GM12878 (cell line): ENCODE results near the gene KCNA5. TPM values are rescaled to one million over a fixed set of nuclear protein-coding genes. Genes with fewer than 3 reads are reported as not detected.
A peak's percentile ranks its signal among the peaks of the same experiment; 100 is the strongest.

Experiments used
- ATAC-seq: fragments of 200-7000 bp; cut with Tn5 transposase; 3 replicates; pipeline ENCODE4 v1.9.1; 2020; ENCODE audit warnings: mild to moderate bottlenecking, moderate library complexity
- Bru-seq: library from RNA; stranded (reverse); fragments of 400-500 nt; gene quantifications from one replicate; lab custom pipeline; 2021; lab: Mats Ljungman, UMichigan
- BruChase-seq, 2 experiments: library from RNA; stranded (reverse); fragments of 400-500 nt; gene quantifications; one replicate each; lab custom pipeline; 2021; lab: Mats Ljungman, UMichigan
- BruUV-seq: library from RNA; stranded (reverse); fragments of 400-500 nt; replicated peaks from 2 replicates; lab custom pipeline; 2021; lab: Mats Ljungman, UMichigan
- CTCF ChIA-PET: fragments of 300-600 bp; sonication (Branson Sonifier 250); formaldehyde crosslinking; extraction: SDS; loops from one replicate; lab custom pipeline; 2021; ENCODE audit warnings: inconsistent platforms; lab: Yijun Ruan, JAX
- POLR2A ChIA-PET: fragments of 350-600 bp; formaldehyde crosslinking; extraction: SDS; loops from one replicate; lab custom pipeline; 2021; ENCODE audit warnings: inconsistent platforms; lab: Charles Lee
- RAD21 ChIA-PET: fragments of 300-600 bp; sonication (Branson Sonifier 250); formaldehyde crosslinking; loops from one replicate; lab custom pipeline; 2023; ENCODE audit warnings: antibody characterized with exemption; ENCODE audit not compliant: unreplicated experiment; lab: Charles Lee
- SMC1A ChIA-PET: fragments of 300-600 bp; sonication (Branson Sonifier 250); formaldehyde crosslinking; loops from one replicate; lab custom pipeline; 2023; ENCODE audit not compliant: unreplicated experiment, uncharacterized antibody; lab: Charles Lee
- DNase-seq: peaks from one replicate; pipeline ENCODE4 v3.0.0-alpha.2; 2011; ENCODE audit warnings: low read depth, low spot score
- FAIRE-seq: peaks from 3 replicates; lab custom pipeline; 2011; peaks lifted over from hg19 to GRCh38; lab: Jason Lieb, UNC
- H2AFZ ChIP-seq: 2 replicates; pipeline ENCODE4 v1.6.0; 2011; ENCODE audit warnings: low read depth, low read length, control low read depth; ENCODE audit not compliant: control insufficient read depth
- H3K27ac ChIP-seq: 2 replicates; pipeline ENCODE4 v1.5.1; 2011; ENCODE audit warnings: control low read depth; ENCODE audit not compliant: control insufficient read depth, insufficient read depth
- H3K27me3 ChIP-seq, 2 experiments: replicated peaks in 1 of 2; 2 replicates each; pipeline versions ENCODE4 v1.6.0 to v1.6.1; 2011; ENCODE audit warnings: low read length in 1 of 2; ENCODE audit not compliant: control insufficient read depth in 2 of 2, insufficient read depth in 2 of 2
- H3K36me3 ChIP-seq, 2 experiments: 2 replicates each; pipeline ENCODE4 v1.5.1; 2011; ENCODE audit warnings: low read length in 1 of 2; ENCODE audit not compliant: control insufficient read depth in 2 of 2, insufficient read depth in 2 of 2
- H3K4me1 ChIP-seq: 2 replicates; pipeline ENCODE4 v1.6.1; 2011; ENCODE audit warnings: mild to moderate bottlenecking, low read length, moderate library complexity, mixed read lengths; ENCODE audit not compliant: control insufficient read depth, insufficient read depth
- H3K4me2 ChIP-seq: 2 replicates; pipeline ENCODE4 v1.6.0; 2011; ENCODE audit warnings: control low read depth; ENCODE audit not compliant: control insufficient read depth, insufficient read depth
- H3K4me3 ChIP-seq: fragments of 200-600 bp; sonication (generic); 2 replicates; pipeline ENCODE4 v1.5.1; 2016
- H3K79me2 ChIP-seq: 2 replicates; pipeline ENCODE4 v1.6.0; 2011; ENCODE audit warnings: low read length; ENCODE audit not compliant: control insufficient read depth, insufficient read depth
- H3K9ac ChIP-seq: 2 replicates; pipeline ENCODE4 v1.8.0; 2011; ENCODE audit warnings: low read length, control low read depth, mixed read lengths; ENCODE audit not compliant: control insufficient read depth, insufficient read depth
- H3K9me3 ChIP-seq: replicated peaks from 3 replicates; pipeline ENCODE4 v1.5.1; 2011; ENCODE audit warnings: mild to moderate bottlenecking, low read length; ENCODE audit not compliant: control insufficient read depth, insufficient read depth
- H4K20me1 ChIP-seq: 2 replicates; pipeline ENCODE4 v1.6.0; 2011; ENCODE audit not compliant: control insufficient read depth, insufficient read depth
- CHD4 ChIP-seq: fragments of 200-600 bp; sonication (generic); IDR thresholded peaks from 2 replicates; pipeline ENCODE4 v1.6.1; 2016; ENCODE audit warnings: mild to moderate bottlenecking
- HDAC6 ChIP-seq: fragments of 200-600 bp; sonication (generic); IDR thresholded peaks from one replicate; pipeline ENCODE4 v1.8.0; 2017; ENCODE audit warnings: antibody characterized with exemption; ENCODE audit not compliant: unreplicated experiment
- REST ChIP-seq: IDR thresholded peaks from 2 replicates; pipeline ENCODE4 v1.6.1; 2012; ENCODE audit warnings: mild to moderate bottlenecking, low read depth, low read length
- SIN3A ChIP-seq: IDR thresholded peaks from 2 replicates; pipeline ENCODE4 v1.6.1; 2012; ENCODE audit warnings: low read depth, low read length, improper control_type of control experiment
- WGBS: methylation state at CpG from one replicate; pipeline ENCODE4 v1.1.6; 2016; ENCODE audit warnings: low lambda C conversion rate; ENCODE audit not compliant: insufficient replicate concordance, insufficient coverage; ENCODE audit errors: missing lambda C conversion rate; 5-methylcytosine and 5-hydroxymethylcytosine counted together
- in situ Hi-C: fragments of 300-500 bp; cut with MboI; formaldehyde crosslinking; loops from 9 replicates; pipeline ENCODE4 v1.14.3; 2018; ENCODE audit warnings: mixed read lengths
- intact Hi-C: fragments of 100-400 bp; cut with micrococcal nuclease; formaldehyde crosslinking; loops from one replicate; pipeline ENCODE4 v1.14.2; 2022; ENCODE audit not compliant: unreplicated experiment
- long read RNA-seq, 2 experiments: library from polyadenylated mRNA; unstranded; transcript quantifications; one replicate each; pipeline ENCODE4 v2.0.0, GENCODE V29; 2019 to 2020
- polyA minus RNA-seq, 3 experiments: library from RNA; depleted of rRNA, polyadenylated mRNA; stranded (reverse); fragments of >200 nt; gene quantifications; 2 replicates each; pipeline ENCODE4 v1.2.3, GENCODE V29; 2011
- polyA plus RNA-seq, 11 experiments: library from polyadenylated mRNA; depleted of rRNA in 4 of 11; unstranded in 6 of 11; stranded (reverse) in 5 of 11; fragments of >200 nt; fragmentation: Nextera tagmentation in 4 of 11; fragmentation: Illumina TruSeq in 1 of 11; extraction: Ambion mirVana in 4 of 11; extraction: Trizol in 1 of 11; gene quantifications; 1 replicate in 1 of 11; 2 replicates in 10 of 11; pipeline versions ENCODE4 v1.2.1 to v1.2.3, GENCODE V29; 2011 to 2016; ENCODE audit warnings: inconsistent platforms in 2 of 11, missing spikeins in 2 of 11, low read depth in 1 of 11
- total RNA-seq, 4 experiments: library from RNA; depleted of rRNA in 3 of 4; stranded (reverse); fragments of >200 nt in 3 of 4; fragmentation: Illumina TruSeq in 1 of 4; extraction: Trizol in 1 of 4; gene quantifications; 2 replicates each; pipeline versions ENCODE4 v1.2.1 to v1.2.3, GENCODE V29; 2013 to 2021

KCNA5 gene
- not detected in 2 replicates for total RNA-seq (2013; cell fraction: nucleolus; rRNA removed)
- 0.11 and 0.16 TPM in 2 replicates for total RNA-seq (2014; rRNA removed)
- total RNA-seq (2014; rRNA removed; fragmentation: Illumina TruSeq; extraction: Trizol) = 0.18 and 0.22 TPM in 2 replicates
- 0.29 and 0.44 TPM in 2 replicates for total RNA-seq (2021)
- polyA plus RNA-seq (2011; ENCODE audit: low read depth) = not detected
- polyA plus RNA-seq (2011; rRNA removed) = not detected in 2 replicates
- not detected in 2 replicates for polyA plus RNA-seq (2011; cell fraction: cytosol; rRNA removed)
- polyA plus RNA-seq (2011; cell fraction: nucleus; rRNA removed) = not detected in 2 replicates
- 0.07 TPM in 1 of 2 replicates, not detected in the other for polyA plus RNA-seq (2012)
- 0.16 TPM in 2 replicates for polyA plus RNA-seq (2014; fragmentation: Illumina TruSeq; extraction: Trizol)
- under 1 TPM in 1 of 2 experiments, not detected in 1; 0.11 TPM for polyA plus RNA-seq (2014; fragmentation: Nextera tagmentation; extraction: Ambion mirVana)
- 0.33 and 0.56 TPM in 2 replicates for polyA plus RNA-seq (2014; rRNA removed)
- polyA plus RNA-seq (2016; fragmentation: Nextera tagmentation; extraction: Ambion mirVana) = not detected
- not detected in 2 replicates for polyA minus RNA-seq (2011; rRNA and poly(A)+ RNA removed)
- not detected in 2 replicates for polyA minus RNA-seq (2011; cell fraction: cytosol; rRNA and poly(A)+ RNA removed)
- not detected in 2 replicates for polyA minus RNA-seq (2011; cell fraction: nucleus; rRNA and poly(A)+ RNA removed)
- Bru-seq, nascent RNA = not detected
- not detected for BruChase-seq, experiment 1, labeled RNA remaining after a 6-hour chase
- BruChase-seq, experiment 2, labeled RNA remaining after a 2-hour chase = not detected
- long read RNA-seq, experiment 1 = 0 reads
- long read RNA-seq, experiment 2 = 0 reads

GRCh38 chr12:5043589-5044419 lies at the start of gene KCNA5:
TSS of gene KCNA5 (plus strand) at chr12:5043879. CDS start at chr12:5044148, 269 bp downstream.
- ChIA-PET POLR2A (no interaction called here), RAD21 (no interaction called here), CTCF (no interaction called here), SMC1A (no interaction called here)
- no peak within 1 kb of the TSS for H2AFZ ChIP-seq
- intact Hi-C loops (no loop called here), in situ Hi-C loops (no loop called here)
- H3K4me3 ChIP-seq = no peak within 1 kb of the TSS
- no peak for FAIRE-seq
- WGBS = 44% methylated on average over 48 of the region's 68 CpGs
- ATAC-seq = no peak
- no peaks in the 10 kb centered on the region for H3K36me3 ChIP-seq
- TF ChIP-seq HDAC6 = peak; percentile 56
- TF ChIP-seq CHD4 = no peak
- no peak for TF ChIP-seq SIN3A
- no peak for TF ChIP-seq REST
- H3K4me1 ChIP-seq = peaks cover 9% of the 10 kb centered on the region
- no TSS peak for BruUV-seq
- H3K9ac ChIP-seq = no peak within 1 kb of the TSS
- H3K27ac ChIP-seq = no peak within 1 kb of the TSS
- peaks cover 2% of the 10 kb centered on the region; the same call in 2 of the 3 replicates for H3K9me3 ChIP-seq
- peak within 1 kb of the TSS; percentile 27; the same call in 1 of the 2 replicates for H3K4me2 ChIP-seq
- no peaks in the 10 kb centered on the region for H4K20me1 ChIP-seq
- H3K27me3 ChIP-seq = peaks cover 6 to 9% of the 10 kb centered on the region in 2 experiments; a peak in 3 of 4 replicates
- no peaks in the 10 kb centered on the region for H3K79me2 ChIP-seq
- DNase-seq = no peak
